T-helper 1 cell treated with Interleukin-12 subunit alpha and Interleukin-12 subunit beta and Interleukin-4 antibody, amounts not matched to agents 30 μg/mL and 1 μg/mL, for 36 hours (primary cell): Measurements from ENCODE around the gene MED9.
"Not testable (repeated sequence)": the region's sequence is repeated elsewhere in the genome, so short reads cannot be mapped to it uniquely, and the experiment has no call there.

Experiments used
- H3K27ac Mint-ChIP-seq: one replicate; pipeline ENCODE4 v1.8.0; 2021; ENCODE audit warnings: mild to moderate bottlenecking, mixed read lengths
- H3K27me3 Mint-ChIP-seq: one replicate; pipeline ENCODE4 v1.8.0; 2021; ENCODE audit warnings: low read depth, mixed read lengths
- H3K36me3 Mint-ChIP-seq: one replicate; pipeline ENCODE4 v1.8.0; 2021; ENCODE audit warnings: low read depth, mixed read lengths
- H3K4me1 Mint-ChIP-seq: one replicate; pipeline ENCODE4 v1.8.0; 2021; ENCODE audit warnings: low read depth, mixed read lengths
- H3K4me3 Mint-ChIP-seq: one replicate; pipeline ENCODE4 v1.8.0; 2021; ENCODE audit warnings: mild to moderate bottlenecking, moderate library complexity, mixed read lengths
- H3K9me3 Mint-ChIP-seq: one replicate; pipeline ENCODE4 v1.8.0; 2021; ENCODE audit warnings: mixed read lengths

MED9 gene

DNA sequence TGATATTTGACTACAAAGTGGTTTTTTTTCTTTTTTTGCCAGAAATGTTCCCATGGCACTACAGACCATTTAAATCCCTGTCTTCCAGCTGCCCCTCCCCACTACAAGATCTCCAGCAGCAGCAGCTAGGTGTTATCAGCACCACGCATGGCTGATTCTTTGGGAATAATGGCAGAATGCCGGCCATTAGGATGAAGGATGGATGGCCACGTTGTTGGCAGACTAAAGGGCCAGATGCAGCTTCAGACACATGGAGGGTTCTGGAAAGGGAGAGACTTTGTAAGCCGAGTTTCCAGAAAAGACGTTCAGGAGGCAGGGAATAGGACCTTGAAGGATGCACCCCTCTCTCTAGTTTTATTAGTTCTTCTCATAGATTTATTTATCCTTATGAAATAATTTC is 10.3 kb upstream of the MED9 start:
- Mint-ChIP-seq H3K9me3 (no peaks in the 10 kb centered on the region), H3K4me1 (no peaks in the 10 kb centered on the region), H3K27ac (no peak overlapping the region), H3K36me3 (no peaks in the 10 kb centered on the region), H3K4me3 (no peak overlapping the region), H3K27me3 (peaks cover 7% of the 10 kb centered on the region)

DNA sequence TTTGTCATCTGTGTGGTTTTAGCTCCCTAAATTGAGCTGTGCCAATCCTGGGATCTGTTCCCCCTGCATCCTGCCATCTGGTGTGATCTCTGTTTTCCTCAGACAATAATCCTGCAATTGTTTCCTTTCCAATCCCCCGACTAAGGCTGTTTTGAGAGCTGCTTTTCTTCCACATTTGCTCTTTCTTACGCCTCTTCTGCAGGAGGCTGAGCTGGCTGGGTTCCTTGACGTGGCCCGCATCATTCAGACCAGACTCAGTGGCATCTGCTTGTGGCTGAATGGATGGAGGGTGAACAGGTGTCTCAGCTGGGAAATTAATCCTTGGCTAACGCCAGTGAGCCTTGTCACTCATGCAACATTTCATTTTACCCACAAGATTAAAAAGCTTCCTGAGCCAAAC is 9.8 kb upstream of the MED9 start:
- Mint-ChIP-seq H3K27ac (no peak overlapping the region), H3K4me1 (no peaks in the 10 kb centered on the region), H3K9me3 (no peaks in the 10 kb centered on the region), H3K27me3 (peaks cover 9% of the 10 kb centered on the region), H3K36me3 (no peaks in the 10 kb centered on the region), H3K4me3 (no peak overlapping the region)

- H3K27me3 Mint-ChIP-seq, result peaks cover 13% of the 10 kb centered on the region
- no peak overlapping the region for H3K4me3 Mint-ChIP-seq
- no peaks in the 10 kb centered on the region for H3K36me3 Mint-ChIP-seq
- H3K27ac Mint-ChIP-seq, result no peak overlapping the region
- H3K9me3 Mint-ChIP-seq, result no peaks in the 10 kb centered on the region
- H3K4me1 Mint-ChIP-seq, result no peaks in the 10 kb centered on the region
These were observed 9.1 kb upstream of the MED9 start for GRCh38 chr17:17467720-17468119.

- no peak overlapping the region for H3K27ac Mint-ChIP-seq
- H3K36me3 Mint-ChIP-seq, result no peaks in the 10 kb centered on the region
- H3K27me3 Mint-ChIP-seq, result peaks cover 20% of the 10 kb centered on the region
- no peaks in the 10 kb centered on the region for H3K9me3 Mint-ChIP-seq
- no peaks in the 10 kb centered on the region for H3K4me1 Mint-ChIP-seq
- no peak overlapping the region for H3K4me3 Mint-ChIP-seq
These were observed 8.4 kb upstream of the MED9 start for GRCh38 chr17:17468217-17469010.

GRCh38 chr17:17469358-17469757 is 7.4 kb upstream of the MED9 start:
- Mint-ChIP-seq H3K36me3 (no peaks in the 10 kb centered on the region), H3K27ac (no peak overlapping the region), H3K4me3 (no peak overlapping the region), H3K9me3 (no peaks in the 10 kb centered on the region), H3K27me3 (peaks cover 20% of the 10 kb centered on the region), H3K4me1 (no peaks in the 10 kb centered on the region)

DNA sequence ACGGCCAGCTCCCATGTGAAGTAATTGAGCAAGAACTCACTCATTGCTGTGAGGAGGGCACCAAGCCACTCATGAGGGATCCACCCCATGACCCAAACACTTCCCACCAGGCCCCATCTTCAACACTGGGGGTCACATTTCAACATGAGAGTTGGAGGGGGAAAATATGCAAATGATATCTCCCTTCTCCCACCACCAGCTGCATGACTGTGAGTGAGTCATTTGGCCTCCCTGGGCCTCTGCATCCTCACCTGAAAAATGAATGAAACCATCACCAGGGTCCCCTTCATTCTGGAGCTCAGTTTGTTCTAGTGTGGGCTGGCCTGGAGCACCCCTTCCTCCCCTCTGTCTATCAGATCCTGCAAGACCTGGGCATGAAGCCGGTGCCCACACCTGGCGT is 6.8 kb upstream of the MED9 start:
- Mint-ChIP-seq H3K4me3 (no peak overlapping the region), H3K27ac (no peak overlapping the region), H3K36me3 (no peaks in the 10 kb centered on the region), H3K9me3 (no peaks in the 10 kb centered on the region), H3K27me3 (peaks cover 17% of the 10 kb centered on the region), H3K4me1 (no peaks in the 10 kb centered on the region)

DNA sequence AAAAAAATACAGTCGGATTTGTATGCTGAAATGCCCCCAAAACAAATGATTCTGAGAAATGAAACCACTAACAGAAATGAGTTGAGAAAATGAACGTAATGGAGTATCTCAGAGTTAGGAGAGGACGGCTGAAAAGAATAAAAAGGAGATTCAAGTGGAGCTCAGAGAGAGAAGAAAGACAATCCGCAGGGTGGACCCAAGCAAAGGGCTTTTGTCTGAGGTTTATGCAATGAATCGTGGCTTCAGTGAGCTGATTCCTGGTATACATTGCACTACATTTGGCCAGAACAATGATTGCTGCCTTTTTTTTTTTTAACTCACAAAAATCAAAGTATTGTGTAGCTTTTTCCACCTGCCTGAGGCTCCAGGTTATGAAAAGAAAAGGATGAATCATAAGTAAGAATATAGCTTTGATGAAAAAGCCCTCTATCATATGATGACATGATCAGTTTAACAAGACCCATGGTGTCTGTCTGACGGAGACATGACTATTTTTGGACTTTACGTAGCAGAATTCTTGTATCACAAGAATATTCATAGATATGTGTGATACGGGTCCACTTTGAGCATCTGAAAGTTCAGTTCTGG is 4.4 kb upstream of the MED9 start:
- H3K36me3 Mint-ChIP-seq, result no peaks in the 10 kb centered on the region
- peaks cover 19% of the 10 kb centered on the region for H3K27me3 Mint-ChIP-seq
- H3K9me3 Mint-ChIP-seq, result no peaks in the 10 kb centered on the region
- peaks cover 6% of the 10 kb centered on the region for H3K4me1 Mint-ChIP-seq
- H3K4me3 Mint-ChIP-seq, result no peak overlapping the region
- H3K27ac Mint-ChIP-seq, result no peak overlapping the region

- Mint-ChIP-seq H3K27ac (no peak overlapping the region), H3K4me1 (peaks cover 20% of the 10 kb centered on the region), H3K9me3 (no peaks in the 10 kb centered on the region), H3K36me3 (no peaks in the 10 kb centered on the region), H3K27me3 (peaks cover 19% of the 10 kb centered on the region), H3K4me3 (no peak overlapping the region)
These were observed 2.5 kb upstream of the MED9 start for GRCh38 chr17:17474341-17474740.

- H3K27ac Mint-ChIP-seq, result no peak overlapping the region
- peaks cover 6% of the 10 kb centered on the region for H3K27me3 Mint-ChIP-seq
- no peaks in the 10 kb centered on the region for H3K9me3 Mint-ChIP-seq
- H3K4me3 Mint-ChIP-seq, result no peak overlapping the region
- H3K36me3 Mint-ChIP-seq, result no peaks in the 10 kb centered on the region
- H3K4me1 Mint-ChIP-seq, result peaks cover 36% of the 10 kb centered on the region
These were observed 2.4 kb downstream of the MED9 start for GRCh38 chr17:17479209-17479608.

DNA sequence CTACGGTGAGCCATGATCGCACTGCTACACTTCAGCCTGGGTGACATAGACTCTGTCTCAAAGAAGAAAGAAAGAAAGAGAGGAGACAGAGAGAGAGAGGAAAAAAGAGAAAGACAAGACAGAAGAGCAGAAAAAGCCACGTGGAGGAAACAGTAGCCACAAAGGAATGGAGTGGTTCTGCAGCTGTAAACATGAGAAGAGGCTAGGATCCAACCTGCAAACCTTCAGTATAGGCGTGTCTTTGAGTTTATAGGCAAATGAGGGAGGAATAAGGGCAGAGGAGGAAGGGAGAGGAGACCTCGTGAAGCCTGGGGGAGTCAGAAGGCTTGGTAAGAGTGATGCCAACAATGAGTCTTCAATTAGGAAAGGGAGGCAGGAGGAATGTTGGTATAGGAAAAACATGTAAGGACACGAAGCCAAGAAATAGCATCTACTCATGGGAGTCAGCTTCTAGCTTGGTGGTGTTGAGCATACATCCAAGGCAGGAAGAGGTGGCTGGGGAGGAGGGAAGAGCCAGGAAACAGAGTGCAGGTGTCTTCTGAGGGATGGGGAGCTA is 3.9 kb downstream of the MED9 start:
- Mint-ChIP-seq H3K4me3 (no peak overlapping the region), H3K4me1 (peaks cover 43% of the 10 kb centered on the region), H3K9me3 (no peaks in the 10 kb centered on the region)

GRCh38 chr17:17481860-17482259 is 5.1 kb downstream of the MED9 start:
- Mint-ChIP-seq H3K36me3 (peaks cover 9% of the 10 kb centered on the region), H3K9me3 (no peaks in the 10 kb centered on the region), H3K27ac (no peak overlapping the region), H3K4me1 (peaks cover 39% of the 10 kb centered on the region), H3K4me3 (no peak overlapping the region), H3K27me3 (no peaks in the 10 kb centered on the region)

More for the DNA sequence above, 3.9 kb downstream of the MED9 start:
- Mint-ChIP-seq H3K27me3 (no peaks in the 10 kb centered on the region), H3K36me3 (peaks cover 6% of the 10 kb centered on the region), H3K27ac (no peak overlapping the region)

GRCh38 chr17:17484451-17484899 is 7.7 kb downstream of the MED9 start:
- Mint-ChIP-seq H3K9me3 (no peaks in the 10 kb centered on the region), H3K4me1 (peaks cover 27% of the 10 kb centered on the region), H3K27ac (peak overlapping the region; percentile 52), H3K4me3 (no peak overlapping the region), H3K27me3 (no peaks in the 10 kb centered on the region), H3K36me3 (peaks cover 22% of the 10 kb centered on the region)

GRCh38 chr17:17485420-17485819 is 8.6 kb downstream of the MED9 start:
- no peaks in the 10 kb centered on the region for H3K27me3 Mint-ChIP-seq
- no peak overlapping the region for H3K4me3 Mint-ChIP-seq
- H3K9me3 Mint-ChIP-seq, result no peaks in the 10 kb centered on the region
- H3K27ac Mint-ChIP-seq, result no peak overlapping the region
- peaks cover 22% of the 10 kb centered on the region for H3K36me3 Mint-ChIP-seq
- H3K4me1 Mint-ChIP-seq, result peaks cover 27% of the 10 kb centered on the region

- H3K27me3 Mint-ChIP-seq, H3K27ac Mint-ChIP-seq, H3K4me3 Mint-ChIP-seq, H3K9me3 Mint-ChIP-seq: not testable (repeated sequence)
- peaks cover 20% of the 10 kb centered on the region for H3K4me1 Mint-ChIP-seq
- peaks cover 22% of the 10 kb centered on the region for H3K36me3 Mint-ChIP-seq
These were observed 9.6 kb downstream of the MED9 start for GRCh38 chr17:17486416-17486815.

- no peaks in the 10 kb centered on the region for H3K27me3 Mint-ChIP-seq
- H3K9me3 Mint-ChIP-seq, result no peaks in the 10 kb centered on the region
- peaks cover 28% of the 10 kb centered on the region for H3K36me3 Mint-ChIP-seq
- H3K4me1 Mint-ChIP-seq, result peaks cover 14% of the 10 kb centered on the region
- H3K4me3 Mint-ChIP-seq, result no peak overlapping the region
- H3K27ac Mint-ChIP-seq, result no peak overlapping the region
These were observed 11.2 kb downstream of the MED9 start for GRCh38 chr17:17487998-17488397.
